Small intestine (tissue), 16 donors: ENCODE data around the gene PEX16. TPM values are rescaled to one million over a fixed set of nuclear protein-coding genes. Genes with fewer than 3 reads are reported as not detected.

ENCODE experiments used
- DNase-seq, 2 donors: peaks; one replicate each; pipeline versions ENCODE4 v3.0.0 to v3.0.0-alpha.2; 2013
- FAIRE-seq: peaks from 2 replicates; lab custom pipeline; 2012; peaks lifted over from hg19 to GRCh38; lab: Jason Lieb, UNC
- H3K27ac ChIP-seq, 3 donors: one replicate each; pipeline ENCODE4 v1.5.1; 2013; ENCODE audit warnings: low read length in 2 of 3, mild to moderate bottlenecking in 2 of 3, control low read depth in 1 of 3, inconsistent platforms in 1 of 3, low read depth in 1 of 3, moderate library complexity in 1 of 3
- H3K27me3 ChIP-seq, 3 donors: one replicate each; pipeline ENCODE4 v1.6.1; 2013; ENCODE audit warnings: low read length in 3 of 3, inconsistent platforms in 1 of 3; ENCODE audit not compliant: control insufficient read depth in 3 of 3, insufficient read depth in 3 of 3
- H3K36me3 ChIP-seq, 3 donors: one replicate each; pipeline ENCODE4 v1.6.1; 2013; ENCODE audit warnings: low read length in 3 of 3, inconsistent platforms in 1 of 3, low read depth in 1 of 3, mild to moderate bottlenecking in 1 of 3, moderate library complexity in 1 of 3; ENCODE audit not compliant: control insufficient read depth in 3 of 3, insufficient read depth in 2 of 3
- H3K4me1 ChIP-seq, 3 donors: one replicate each; pipeline ENCODE4 v1.6.1; 2013; ENCODE audit warnings: low read length in 2 of 3, inconsistent platforms in 1 of 3, low read depth in 1 of 3, mild to moderate bottlenecking in 1 of 3, moderate library complexity in 1 of 3; ENCODE audit not compliant: control insufficient read depth in 3 of 3, insufficient read depth in 2 of 3
- H3K4me3 ChIP-seq, 3 donors: one replicate each; pipeline ENCODE4 v1.5.1; 2013; ENCODE audit warnings: low read length in 3 of 3, control low read depth in 1 of 3, inconsistent platforms in 1 of 3, low read depth in 1 of 3, mild to moderate bottlenecking in 1 of 3, moderate library complexity in 1 of 3
- H3K9me3 ChIP-seq, 2 donors: one replicate each; pipeline ENCODE4 v1.6.1; 2013; ENCODE audit warnings: low read depth in 1 of 2, low read length in 1 of 2; ENCODE audit not compliant: control insufficient read depth in 2 of 2, insufficient read depth in 1 of 2
- WGBS, 3 donors: extraction: QIAGEN DNeasy Blood & Tissue Kit; methylation state at CpG; one replicate each; pipeline ENCODE4 v1.1.7; 2013; 5-methylcytosine and 5-hydroxymethylcytosine counted together
- long read RNA-seq, 10 donors: transcript quantifications; one replicate each; lab custom pipeline, GENCODE V29; 2026
- polyA plus RNA-seq, 4 donors: library from polyadenylated mRNA; stranded (reverse) in 3 of 4; unstranded in 1 of 4; fragments of 200-250 nt in 3 of 4; fragments of 120-200 nt in 1 of 4; gene quantifications; one replicate each; pipeline versions ENCODE4 v1.2.1 to v1.2.3, GENCODE V29; 2013
- donor health status: healthy with polysubstance abuse.
- donor health status: control.
- donor health status: control.
- donor health status: Bipolar disorder and iron deficiency.
- donor health status: healthy.

Gene PEX16
- 10 to 100 TPM; 22.1 to 74.0 (median 58.5) TPM for polyA plus RNA-seq
- long read RNA-seq, donor 1, transcript PEX16-202 (11 exons, 1,335 nt), result major isoform, 15 of 16 reads
- long read RNA-seq, donor 1, partial matches to known transcripts, result 0 of 16 reads
- long read RNA-seq, donor 1, other reads (novel, unspliced or antisense), result 0 of 16 reads
- long read RNA-seq, donor 2, partial matches to known transcripts, result 0 of 4 reads
- long read RNA-seq, donor 2, other reads (novel, unspliced or antisense), result 0 of 4 reads
- long read RNA-seq, donor 3, partial matches to known transcripts, result 0 of 3 reads
- long read RNA-seq, donor 3, other reads (novel, unspliced or antisense), result 0 of 3 reads
- long read RNA-seq, donor 4, partial matches to known transcripts, result 0 of 1 reads
- long read RNA-seq, donor 4, other reads (novel, unspliced or antisense), result 0 of 1 reads
- long read RNA-seq, donor 5, partial matches to known transcripts, result 0 of 3 reads
- long read RNA-seq, donor 5, other reads (novel, unspliced or antisense), result 0 of 3 reads
- long read RNA-seq, donor 6, transcript PEX16-202 (11 exons, 1,335 nt), result major isoform, 14 of 14 reads
- long read RNA-seq, donor 6, partial matches to known transcripts, result 0 of 14 reads
- long read RNA-seq, donor 6, other reads (novel, unspliced or antisense), result 0 of 14 reads
- long read RNA-seq, donor 7, result 0 reads
- long read RNA-seq, donor 8, result 0 reads
- long read RNA-seq, donor 9, partial matches to known transcripts, result 0 of 2 reads
- long read RNA-seq, donor 9, other reads (novel, unspliced or antisense), result 0 of 2 reads
- long read RNA-seq, donor 10, partial matches to known transcripts, result 0 of 1 reads
- long read RNA-seq, donor 10, other reads (novel, unspliced or antisense), result 0 of 1 reads

- peak within 1 kb of the TSS; percentile 92 to 97 (median 97) for H3K27ac ChIP-seq
- no peaks in the 10 kb centered on the region for H3K9me3 ChIP-seq
- peak within 1 kb of the TSS; percentile 85 to 96 (median 92) for H3K4me3 ChIP-seq
- peaks cover 7 to 37% (median 9%) of the 10 kb centered on the region in 3 donors for H3K36me3 ChIP-seq
- peaks cover 0 to 20% (median 3%) of the 10 kb centered on the region in 3 donors for H3K4me1 ChIP-seq
- 0% methylated on average over 45 of the region's 45 CpGs for WGBS, 3 donors
- peaks cover 0 to 12% (median 0%) of the 10 kb centered on the region in 3 donors for H3K27me3 ChIP-seq
- DNase-seq, result peak; percentile 98
- FAIRE-seq, result no peak
Measured at GRCh38 chr11:45917623-45918330, at the start of gene PEX16. Gene PEX16, minus strand, starts transcription at chr11:45917877. Its CDS starts 66 bp downstream, at chr11:45917811.

- H3K36me3 ChIP-seq, result peaks cover 3 to 29% (median 10%) of the 10 kb centered on the region in 3 donors
- no peaks in the 10 kb centered on the region for H3K9me3 ChIP-seq
- no peak overlapping the region for H3K27ac ChIP-seq
- peak; percentile 67 to 82 for DNase-seq
- no peak for FAIRE-seq
- no peaks in the 10 kb centered on the region for H3K4me1 ChIP-seq
- no peaks in the 10 kb centered on the region for H3K27me3 ChIP-seq
- no peak overlapping the region for H3K4me3 ChIP-seq
- WGBS, 3 donors, result 23 to 29% (median 28%) methylated on average over 9 of the region's 9 CpGs
Measured at GRCh38 chr11:45964911-45965389, 47.3 kb upstream of the PEX16 start.

- peaks cover 0 to 3% of the 10 kb centered on the region in 2 donors for H3K9me3 ChIP-seq
Measured at GRCh38 chr11:45961751-45962240, 44.1 kb upstream of the PEX16 start.

GRCh38 chr11:45960387-45961095 is 42.9 kb upstream of the PEX16 start:
- H3K9me3 ChIP-seq, result peaks cover 0 to 3% of the 10 kb centered on the region in 2 donors
- H3K36me3 ChIP-seq, result peaks cover 2 to 16% (median 2%) of the 10 kb centered on the region in 3 donors
- H3K4me3 ChIP-seq, result no peak overlapping the region
- 76 to 94% (median 89%) methylated on average over 4 of the region's 4 CpGs for WGBS, 3 donors
- H3K27me3 ChIP-seq, result no peaks in the 10 kb centered on the region
- DNase-seq (no peak), FAIRE-seq (no peak)
- no peak overlapping the region for H3K27ac ChIP-seq
- no peaks in the 10 kb centered on the region for H3K4me1 ChIP-seq

More at GRCh38 chr11:45961751-45962240, 44.1 kb upstream of the PEX16 start:
- no peak for FAIRE-seq
- Histone ChIP-seq H3K4me1 (no peaks in the 10 kb centered on the region), H3K4me3 (no peak overlapping the region), H3K36me3 (peaks cover 2 to 18% (median 4%) of the 10 kb centered on the region in 3 donors), H3K27me3 (no peaks in the 10 kb centered on the region), H3K27ac (no peak overlapping the region)
- 80% methylated on average over 7 of the region's 7 CpGs for WGBS, 3 donors
- DNase-seq, result no peak

GRCh38 chr11:45959851-45960250 is 42.2 kb upstream of the PEX16 start:
- Histone ChIP-seq H3K27ac (no peak overlapping the region), H3K4me1 (no peaks in the 10 kb centered on the region), H3K36me3 (peaks cover 2 to 12% (median 2%) of the 10 kb centered on the region in 3 donors), H3K27me3 (no peaks in the 10 kb centered on the region), H3K4me3 (no peak overlapping the region), H3K9me3 (peaks cover 0 to 3% of the 10 kb centered on the region in 2 donors)
- no peak for FAIRE-seq
- DNase-seq, result no peak
- WGBS, 3 donors, result 88 to 100% (median 96%) methylated on average over 1 of the region's 1 CpG

- H3K36me3 ChIP-seq, result peaks cover 14 to 25% (median 18%) of the 10 kb centered on the region in 3 donors
- no peak overlapping the region for H3K4me3 ChIP-seq
- DNase-seq (no peak), FAIRE-seq (no peak)
- H3K27ac ChIP-seq, result no peak overlapping the region
- no peaks in the 10 kb centered on the region for H3K4me1 ChIP-seq
- WGBS, 3 donors, result 92 to 97% (median 96%) methylated on average over 1 of the region's 1 CpG
- H3K27me3 ChIP-seq, result no peaks in the 10 kb centered on the region
- no peaks in the 10 kb centered on the region for H3K9me3 ChIP-seq
Measured at GRCh38 chr11:45949992-45950407, 32.3 kb upstream of the PEX16 start.

GRCh38 chr11:45948356-45948755 is 30.7 kb upstream of the PEX16 start:
- H3K9me3 ChIP-seq, result no peaks in the 10 kb centered on the region
- WGBS, 3 donors, result 95 to 98% (median 98%) methylated on average over 3 of the region's 3 CpGs
- H3K27ac ChIP-seq, result no peak overlapping the region
- no peaks in the 10 kb centered on the region for H3K4me1 ChIP-seq
- H3K36me3 ChIP-seq, result peaks cover 17 to 29% (median 21%) of the 10 kb centered on the region in 3 donors
- H3K27me3 ChIP-seq, result no peaks in the 10 kb centered on the region
- H3K4me3 ChIP-seq, result no peak overlapping the region
- FAIRE-seq (no peak), DNase-seq (no peak)
